Stimulated activated CD4-positive, alpha-beta T cell treated with anti-CD3 and anti-CD28 coated beads, Interleukin-12 subunit alpha, Interleukin-12 subunit beta, amount 100 ng/mL, for 24 hours (primary cell): ENCODE measurements around the gene IFNLR1.

ENCODE experiments used
- DNase-seq, 2 experiments: peaks; one replicate each; pipeline ENCODE4 v3.0.0-alpha.2; 2020; ENCODE audit warnings: low read depth in 2 of 2

Gene IFNLR1

DNA sequence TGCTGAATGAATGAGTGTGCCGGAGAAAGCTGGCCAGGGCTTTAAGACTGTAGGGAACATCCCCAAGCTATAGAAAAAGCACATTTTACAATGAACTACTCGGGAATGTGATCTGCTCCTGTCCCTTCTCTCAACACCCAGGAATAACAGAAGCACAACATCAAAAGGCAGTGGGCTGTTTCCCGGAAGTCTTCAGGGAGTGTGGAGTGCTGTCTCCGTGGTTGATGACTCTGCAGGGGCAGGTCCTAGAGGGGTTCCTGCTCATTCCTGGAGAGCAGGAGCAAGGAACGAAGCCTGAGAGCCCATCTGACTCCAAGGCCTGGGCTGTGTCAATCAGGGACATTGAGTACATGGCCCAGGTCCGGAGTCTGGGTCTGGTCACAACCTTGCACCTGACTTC, 39.3 kb downstream of the IFNLR1 start:
- no peak for DNase-seq

DNA sequence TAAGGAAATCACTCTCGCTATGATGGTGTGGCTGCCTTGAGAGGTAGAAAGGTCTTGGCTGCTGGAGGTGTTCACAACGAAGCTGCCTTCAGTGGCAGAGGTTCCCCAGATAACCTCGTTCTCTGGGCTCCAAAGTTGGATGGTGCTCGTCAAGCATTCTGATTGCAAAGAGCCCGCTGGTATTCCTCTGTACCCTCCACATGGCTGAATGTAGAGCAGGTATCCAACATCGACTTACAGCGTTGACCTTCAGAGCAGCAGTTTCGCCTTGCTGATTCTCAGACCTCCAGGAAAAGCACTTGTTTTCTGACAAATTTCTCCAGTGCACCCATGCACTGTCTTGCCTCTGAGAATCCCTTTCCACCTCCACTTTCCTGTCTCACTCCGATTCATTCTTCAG, 39.9 kb downstream of the IFNLR1 start:
- DNase-seq: no peak

GRCh38 chr1:24142546-24143534, 44.2 kb downstream of the IFNLR1 start, which contains the start of gene IL22RA1:
Gene IL22RA1 (minus strand): TSS chr1:24143140. CDS start chr1:24143082, 58 bp downstream.
- DNase-seq: no peak

GRCh38 chr1:24141311-24141997, 45.6 kb downstream of the IFNLR1 start:
- DNase-seq: no peak

DNA sequence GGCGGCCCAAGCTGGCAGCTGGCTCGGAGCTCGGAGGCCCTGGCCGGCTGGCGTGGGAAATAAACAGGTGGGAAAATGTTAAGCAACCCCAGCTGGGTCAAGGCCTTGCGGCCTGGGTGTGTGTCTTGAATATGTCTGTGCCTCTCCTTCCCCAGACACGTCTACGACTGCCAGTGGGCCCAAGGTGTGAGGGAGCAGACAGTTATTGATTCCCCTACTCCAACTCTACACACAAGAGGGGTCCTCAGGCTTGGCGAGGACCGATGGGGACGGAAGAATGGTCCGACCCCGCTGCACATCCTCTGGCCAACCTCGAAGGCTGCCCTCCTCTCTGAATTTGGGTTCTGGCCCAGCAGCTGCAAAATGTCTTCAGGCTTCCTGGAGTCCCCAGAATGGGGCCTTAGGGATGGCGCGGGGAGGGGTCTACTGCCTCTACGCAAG, 46.3 kb downstream of the IFNLR1 start:
- no peak for DNase-seq

- no peak for DNase-seq
Observed at GRCh38 chr1:24139841-24140425, 47.2 kb downstream of the IFNLR1 start.

DNA sequence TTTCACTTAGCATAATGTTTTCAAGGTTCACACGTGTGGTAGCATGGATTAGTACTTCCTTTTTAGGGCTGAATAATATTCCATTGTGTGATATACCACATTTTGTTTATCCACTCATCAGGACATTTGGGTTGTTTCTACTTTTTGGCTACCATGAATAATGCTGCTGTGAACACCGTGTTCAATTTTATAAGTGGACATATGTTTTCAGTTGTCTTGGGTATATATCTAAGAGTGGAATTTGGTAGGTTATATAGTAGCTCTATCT, 47.9 kb downstream of the IFNLR1 start:
- DNase-seq: no peak

GRCh38 chr1:24138476-24139221, 48.4 kb downstream of the IFNLR1 start:
- no peak for DNase-seq

GRCh38 chr1:24136956-24137539, 50.0 kb downstream of the IFNLR1 start:
- DNase-seq: no peak

GRCh38 chr1:24134376-24134775, 52.7 kb downstream of the IFNLR1 start:
- DNase-seq: no peak

GRCh38 chr1:24133819-24134218, 53.3 kb downstream of the IFNLR1 start:
- DNase-seq: no peak

GRCh38 chr1:24130385-24130784, 56.7 kb downstream of the IFNLR1 start:
- DNase-seq: no peak

DNA sequence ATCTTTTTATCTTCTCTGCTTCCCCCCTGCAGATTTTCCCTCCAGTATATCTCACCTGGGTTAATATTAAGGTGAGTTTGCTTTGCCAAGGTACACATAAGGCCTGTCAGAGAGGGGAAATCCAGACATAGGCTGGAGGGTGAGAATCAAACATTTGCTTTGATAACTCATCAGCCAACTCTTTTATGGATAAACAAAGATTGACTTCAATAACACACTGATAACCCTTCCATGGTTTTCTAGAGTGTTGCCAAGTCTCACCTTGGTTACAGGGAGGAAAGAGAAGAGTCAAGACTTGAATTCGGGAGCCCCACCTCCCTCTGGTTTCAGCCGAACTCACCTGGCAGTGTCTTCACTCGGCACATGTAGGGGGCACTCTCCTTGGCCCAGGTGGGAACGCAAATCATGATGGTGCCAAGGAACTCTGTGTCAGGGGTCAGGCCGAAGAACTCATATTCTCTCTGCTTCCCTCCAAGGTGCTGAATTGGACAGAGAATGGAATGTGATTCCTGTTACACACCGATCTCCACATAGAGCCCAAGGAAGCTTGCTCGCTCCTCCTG, 59.2 kb downstream of the IFNLR1 start:
- DNase-seq: no peak

DNA sequence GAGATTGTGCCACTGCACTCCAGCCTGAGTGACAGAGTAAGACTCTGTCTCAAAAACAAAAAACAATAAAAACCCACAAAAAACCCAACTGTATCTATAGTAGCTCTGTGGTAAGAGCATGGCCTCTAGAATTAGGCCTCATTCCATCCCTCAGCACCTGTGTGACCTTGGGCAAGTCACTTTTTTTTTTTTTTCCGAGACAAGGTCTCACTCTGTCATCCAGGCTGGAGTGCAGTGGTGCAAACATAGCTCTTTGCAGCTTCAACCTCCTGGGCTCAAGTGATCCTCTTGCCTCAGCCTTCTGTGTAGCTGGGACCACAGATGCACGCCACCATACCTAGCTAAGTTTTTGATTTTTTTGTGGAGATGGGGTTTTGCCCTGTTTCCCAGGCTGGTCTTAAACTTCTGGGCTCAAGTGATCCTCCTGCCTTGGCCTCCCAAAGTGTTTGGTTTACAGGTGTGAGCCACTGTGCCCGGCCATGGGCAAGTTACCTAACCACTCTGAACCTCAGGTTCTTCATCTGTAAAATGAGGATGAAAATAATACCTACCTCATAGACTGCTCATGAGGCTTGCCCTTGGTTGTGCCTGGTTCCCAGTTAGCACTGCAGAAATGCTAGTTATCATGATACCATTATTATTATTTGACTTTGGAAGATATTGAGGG, 59.8 kb downstream of the IFNLR1 start:
- no peak for DNase-seq

GRCh38 chr1:24126672-24127023, 60.4 kb downstream of the IFNLR1 start:
- no peak for DNase-seq

DNA sequence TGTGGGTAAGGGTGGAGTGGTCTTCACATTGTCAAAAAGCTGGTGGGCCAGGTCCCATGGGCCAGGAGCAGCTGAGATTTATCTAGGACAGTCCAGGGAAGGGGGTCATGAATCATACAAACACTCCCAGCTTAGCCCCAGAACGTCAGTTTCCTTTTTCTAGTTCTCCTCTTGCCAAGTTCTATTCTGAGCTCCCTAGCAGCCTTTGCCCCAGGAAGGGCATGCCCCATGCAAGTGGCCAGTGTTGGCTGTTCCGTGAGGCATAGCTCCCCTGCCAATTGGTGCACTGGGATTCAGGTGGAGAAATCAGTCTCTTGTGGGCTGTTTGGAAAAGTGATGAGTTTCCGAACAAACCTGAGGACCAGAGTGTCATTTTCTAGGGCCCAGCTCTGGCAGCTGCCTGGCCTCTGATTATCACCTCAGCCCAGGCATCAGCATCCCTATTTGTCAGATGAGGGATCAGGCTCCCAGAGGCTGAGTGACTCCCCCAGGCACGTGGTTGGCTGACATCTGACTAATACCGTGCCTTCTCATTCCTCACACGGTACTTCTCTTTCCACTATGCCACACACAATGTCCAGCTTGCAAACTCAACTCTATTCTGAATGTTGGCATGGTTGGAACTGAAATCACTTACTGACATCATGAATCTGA, 60.9 kb downstream of the IFNLR1 start:
- no peak for DNase-seq

- DNase-seq: no peak
Observed at GRCh38 chr1:24125456-24125855, 61.6 kb downstream of the IFNLR1 start.

DNA sequence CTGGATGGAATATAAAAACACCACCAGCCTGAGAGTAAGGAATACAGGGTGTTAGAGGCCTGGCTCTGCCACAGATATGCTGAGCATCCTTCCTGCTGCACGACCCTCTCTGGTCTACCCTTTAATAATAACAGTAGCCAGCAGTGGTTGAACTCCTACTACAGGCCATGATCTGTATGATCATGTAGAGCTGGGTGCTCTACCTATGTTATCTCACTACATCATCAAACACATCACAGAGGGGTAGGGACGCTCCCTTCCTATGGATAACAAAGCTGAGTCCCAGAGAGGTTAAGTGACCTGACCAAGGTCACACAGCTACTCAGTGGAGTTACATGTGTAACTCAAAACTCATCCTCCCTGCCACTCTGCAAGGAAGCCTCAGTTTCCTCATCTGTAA, 62.1 kb downstream of the IFNLR1 start:
- no peak for DNase-seq

DNA sequence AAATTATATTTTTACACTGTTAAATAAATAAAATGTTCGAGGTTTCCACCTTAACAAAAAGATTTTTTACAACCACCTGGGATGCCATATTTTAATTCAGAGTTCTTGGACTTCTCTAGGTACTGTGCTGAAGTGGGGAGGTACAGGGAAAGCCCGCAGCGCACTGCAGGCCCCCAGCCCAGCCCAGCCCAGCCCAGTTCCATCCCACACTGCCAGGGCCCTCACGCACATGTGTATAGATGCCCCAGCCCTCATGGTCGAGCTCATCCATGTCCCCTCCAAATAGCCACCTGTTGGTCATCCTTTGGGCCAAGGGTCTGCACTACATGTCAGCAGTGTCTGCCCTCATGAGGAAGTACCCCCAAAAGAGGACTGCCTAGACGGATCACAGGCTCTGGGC, 63.5 kb downstream of the IFNLR1 start:
- no peak for DNase-seq

DNA sequence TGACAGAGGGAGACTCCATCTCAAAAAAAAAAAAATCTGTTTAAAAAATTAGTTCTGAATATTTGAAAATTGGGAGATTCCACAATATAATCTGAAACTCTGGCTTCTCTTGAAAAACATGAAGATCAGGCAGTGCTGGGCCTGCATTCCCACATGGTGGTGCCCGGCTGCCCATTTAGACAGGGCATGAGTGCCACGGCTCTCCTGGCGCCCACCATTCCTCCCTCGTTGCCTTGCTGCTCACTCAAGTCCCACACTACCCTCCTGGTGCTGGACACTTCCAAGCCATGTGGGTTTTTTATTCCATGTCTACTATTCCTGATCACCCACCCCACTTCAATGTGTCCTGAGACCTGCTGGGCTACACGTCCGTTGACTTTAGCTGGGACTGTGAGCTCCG, 64.3 kb downstream of the IFNLR1 start:
- DNase-seq: no peak
